T-helper 2 cell treated with Interferon-gamma antibody and Interleukin-4, amounts not matched to agents 5 μg/mL and 100 μg/mL, for 36 hours (primary cell): ENCODE measurements around the gene CRYGN.
A peak's percentile ranks its signal among the peaks of the same experiment; 100 is the strongest.

ENCODE experiments used
- DNase-seq: peaks from one replicate; pipeline ENCODE4 v3.0.0; 2021; ENCODE audit warnings: low spot score
- H3K27ac Mint-ChIP-seq: one replicate; pipeline ENCODE4 v1.8.0; 2021; ENCODE audit warnings: mild to moderate bottlenecking, mixed read lengths
- H3K27me3 Mint-ChIP-seq: one replicate; pipeline ENCODE4 v1.8.0; 2021; ENCODE audit warnings: low read depth, mixed read lengths
- H3K36me3 Mint-ChIP-seq: one replicate; pipeline ENCODE4 v1.8.0; 2021; ENCODE audit warnings: low read depth, mixed read lengths
- H3K4me1 Mint-ChIP-seq: one replicate; pipeline ENCODE4 v1.8.0; 2021; ENCODE audit warnings: low read depth, mixed read lengths
- H3K4me3 Mint-ChIP-seq: one replicate; pipeline ENCODE4 v1.8.0; 2022; ENCODE audit warnings: mild to moderate bottlenecking, moderate library complexity, mixed read lengths
- H3K9me3 Mint-ChIP-seq: one replicate; pipeline ENCODE4 v1.8.0; 2021; ENCODE audit warnings: mixed read lengths

CRYGN gene

GRCh38 chr7:151430391-151431205, 9.3 kb downstream of the CRYGN start:
- H3K27me3 Mint-ChIP-seq = no peaks in the 10 kb centered on the region
- no peaks in the 10 kb centered on the region for H3K36me3 Mint-ChIP-seq
- no peak overlapping the region for H3K27ac Mint-ChIP-seq
- peaks cover 39% of the 10 kb centered on the region for H3K4me1 Mint-ChIP-seq
- DNase-seq = no peak
- H3K4me3 Mint-ChIP-seq = no peak overlapping the region
- H3K9me3 Mint-ChIP-seq = no peaks in the 10 kb centered on the region

DNA sequence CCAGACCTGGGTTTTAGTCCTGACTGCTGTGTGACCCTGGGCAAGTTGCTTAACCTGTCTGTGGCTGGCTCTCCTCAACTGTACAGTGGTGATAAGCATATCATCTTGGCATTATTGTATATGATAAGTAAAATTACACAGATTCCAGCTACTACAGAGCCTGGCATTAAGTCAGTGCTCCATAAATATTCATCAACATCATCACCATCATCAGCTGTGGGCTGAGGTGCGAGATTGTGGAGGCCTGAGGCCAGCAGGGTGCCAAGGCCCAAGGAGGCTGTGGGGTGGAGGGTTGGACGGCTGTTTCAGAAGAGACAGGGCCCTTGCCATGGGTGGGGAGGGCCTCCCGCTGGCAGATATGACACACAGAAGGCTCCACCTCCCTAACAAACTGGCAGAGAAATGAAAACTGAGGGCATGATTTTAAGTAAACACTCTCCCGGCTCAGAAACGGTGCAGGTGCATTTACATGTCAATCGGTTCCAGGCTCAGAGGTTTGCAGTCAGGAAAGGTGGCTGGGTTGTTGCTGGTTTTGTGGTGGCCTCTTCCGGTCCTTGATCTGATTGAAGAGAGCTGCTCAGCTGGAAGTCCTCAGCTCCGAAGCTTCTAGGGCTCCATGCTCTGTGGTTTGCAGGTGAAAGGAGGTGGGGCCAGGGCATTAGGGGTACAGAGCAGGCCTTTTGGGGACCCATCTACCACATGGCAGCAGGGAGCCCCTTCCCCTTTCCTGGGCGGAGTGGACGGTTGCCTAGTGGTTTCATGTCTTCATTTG, 10.2 kb downstream of the CRYGN start:
- peak overlapping the region; percentile 78 for H3K27ac Mint-ChIP-seq
- no peaks in the 10 kb centered on the region for H3K27me3 Mint-ChIP-seq
- H3K4me3 Mint-ChIP-seq = peak overlapping the region; percentile 59
- H3K36me3 Mint-ChIP-seq = no peaks in the 10 kb centered on the region
- DNase-seq = peak; percentile 40
- no peaks in the 10 kb centered on the region for H3K9me3 Mint-ChIP-seq
- peaks cover 39% of the 10 kb centered on the region for H3K4me1 Mint-ChIP-seq

GRCh38 chr7:151429237-151429559, 10.7 kb downstream of the CRYGN start:
- peaks cover 39% of the 10 kb centered on the region for H3K4me1 Mint-ChIP-seq
- no peaks in the 10 kb centered on the region for H3K36me3 Mint-ChIP-seq
- no peak for DNase-seq
- no peaks in the 10 kb centered on the region for H3K9me3 Mint-ChIP-seq
- H3K27me3 Mint-ChIP-seq = no peaks in the 10 kb centered on the region
- H3K27ac Mint-ChIP-seq = no peak overlapping the region
- H3K4me3 Mint-ChIP-seq = peak overlapping the region; percentile 59

GRCh38 chr7:151428378-151429236, 11.3 kb downstream of the CRYGN start:
- peaks cover 39% of the 10 kb centered on the region for H3K4me1 Mint-ChIP-seq
- no peak overlapping the region for H3K27ac Mint-ChIP-seq
- no peaks in the 10 kb centered on the region for H3K36me3 Mint-ChIP-seq
- no peak overlapping the region for H3K4me3 Mint-ChIP-seq
- no peaks in the 10 kb centered on the region for H3K9me3 Mint-ChIP-seq
- no peak for DNase-seq
- no peaks in the 10 kb centered on the region for H3K27me3 Mint-ChIP-seq

- H3K27me3 Mint-ChIP-seq = no peaks in the 10 kb centered on the region
- DNase-seq = no peak
- H3K27ac Mint-ChIP-seq = peak overlapping the region; percentile 20
- peaks cover 33% of the 10 kb centered on the region for H3K4me1 Mint-ChIP-seq
- H3K4me3 Mint-ChIP-seq = no peak overlapping the region
- H3K36me3 Mint-ChIP-seq = no peaks in the 10 kb centered on the region
- H3K9me3 Mint-ChIP-seq = no peaks in the 10 kb centered on the region
Measured at GRCh38 chr7:151427705-151428377, 12.1 kb downstream of the CRYGN start.

GRCh38 chr7:151426904-151427704, 12.8 kb downstream of the CRYGN start:
- H3K27me3 Mint-ChIP-seq = no peaks in the 10 kb centered on the region
- peaks cover 30% of the 10 kb centered on the region for H3K4me1 Mint-ChIP-seq
- H3K4me3 Mint-ChIP-seq = no peak overlapping the region
- no peak for DNase-seq
- H3K36me3 Mint-ChIP-seq = no peaks in the 10 kb centered on the region
- H3K27ac Mint-ChIP-seq = no peak overlapping the region
- peaks cover 3% of the 10 kb centered on the region for H3K9me3 Mint-ChIP-seq

GRCh38 chr7:151426441-151426903, 13.5 kb downstream of the CRYGN start:
- Mint-ChIP-seq H3K36me3 (peaks cover 4% of the 10 kb centered on the region), H3K27ac (no peak overlapping the region), H3K27me3 (peaks cover 5% of the 10 kb centered on the region), H3K4me3 (no peak overlapping the region), H3K4me1 (peaks cover 29% of the 10 kb centered on the region), H3K9me3 (peaks cover 9% of the 10 kb centered on the region)
- DNase-seq = no peak

- no peak for DNase-seq
Measured at GRCh38 chr7:151425670-151426440, 14.1 kb downstream of the CRYGN start.

GRCh38 chr7:151424799-151425198, 15.1 kb downstream of the CRYGN start:
- H3K27me3 Mint-ChIP-seq = peaks cover 5% of the 10 kb centered on the region
- peaks cover 19% of the 10 kb centered on the region for H3K4me1 Mint-ChIP-seq
- DNase-seq = no peak
- no peak overlapping the region for H3K27ac Mint-ChIP-seq
- H3K9me3 Mint-ChIP-seq = peaks cover 12% of the 10 kb centered on the region
- no peak overlapping the region for H3K4me3 Mint-ChIP-seq
- H3K36me3 Mint-ChIP-seq = peaks cover 4% of the 10 kb centered on the region

More at GRCh38 chr7:151425670-151426440, 14.1 kb downstream of the CRYGN start:
- peaks cover 27% of the 10 kb centered on the region for H3K4me1 Mint-ChIP-seq
- H3K27ac Mint-ChIP-seq = no peak overlapping the region
- H3K27me3 Mint-ChIP-seq = peaks cover 5% of the 10 kb centered on the region
- H3K36me3 Mint-ChIP-seq = peaks cover 4% of the 10 kb centered on the region
- H3K9me3 Mint-ChIP-seq = peaks cover 9% of the 10 kb centered on the region
- H3K4me3 Mint-ChIP-seq = no peak overlapping the region

- no peak for DNase-seq
- Mint-ChIP-seq H3K9me3 (peaks cover 12% of the 10 kb centered on the region), H3K4me3 (no peak overlapping the region), H3K27me3 (peaks cover 5% of the 10 kb centered on the region), H3K36me3 (peaks cover 4% of the 10 kb centered on the region), H3K4me1 (peaks cover 11% of the 10 kb centered on the region), H3K27ac (no peak overlapping the region)
Measured at GRCh38 chr7:151423936-151424335, 16.0 kb downstream of the CRYGN start.

DNA sequence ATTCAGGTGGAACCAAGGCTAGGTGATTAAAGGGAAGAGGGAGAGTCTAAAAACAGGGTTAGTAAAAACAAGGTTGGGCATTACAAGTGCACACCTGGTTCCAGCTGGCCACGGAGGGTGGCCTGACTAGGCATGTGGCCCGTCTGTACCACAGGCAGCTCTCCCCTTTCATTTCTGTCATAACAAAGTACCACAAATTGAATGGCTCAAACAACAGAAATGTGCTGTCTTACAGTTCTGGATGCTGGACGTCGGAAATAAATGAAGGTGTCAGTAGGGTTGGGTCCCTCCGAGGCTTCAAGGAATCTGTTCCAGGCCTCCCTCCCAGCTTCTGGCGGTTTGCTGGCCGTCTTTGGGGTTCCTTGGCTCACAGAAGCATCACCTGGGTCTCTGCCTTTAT, 16.7 kb downstream of the CRYGN start:
- no peak overlapping the region for H3K4me3 Mint-ChIP-seq
- H3K27ac Mint-ChIP-seq = no peak overlapping the region

GRCh38 chr7:151422212-151422611, 17.7 kb downstream of the CRYGN start:
- Mint-ChIP-seq H3K9me3 (peaks cover 12% of the 10 kb centered on the region), H3K27ac (no peak overlapping the region), H3K27me3 (peaks cover 11% of the 10 kb centered on the region), H3K36me3 (peaks cover 4% of the 10 kb centered on the region), H3K4me3 (no peak overlapping the region), H3K4me1 (no peaks in the 10 kb centered on the region)
- no peak for DNase-seq

More for the DNA sequence above, 16.7 kb downstream of the CRYGN start:
- no peak for DNase-seq
- peaks cover 4% of the 10 kb centered on the region for H3K4me1 Mint-ChIP-seq
- peaks cover 4% of the 10 kb centered on the region for H3K36me3 Mint-ChIP-seq
- H3K9me3 Mint-ChIP-seq = peaks cover 12% of the 10 kb centered on the region
- H3K27me3 Mint-ChIP-seq = peaks cover 7% of the 10 kb centered on the region
